HCT116 (cell line): ENCODE measurements around the gene SPATA2L.

ENCODE experiments used
- ATF3 ChIP-seq: IDR thresholded peaks from 2 replicates; pipeline ENCODE4 v1.6.1; 2012
- CTCF ChIP-seq, 3 experiments: fragments of 200-600 bp in 1 of 3; sonication (generic) in 1 of 3; IDR thresholded peaks in 2 of 3; conservative IDR thresholded peaks in 1 of 3; 2 replicates each; pipeline ENCODE4 v1.5.1; 2012 to 2017; ENCODE audit warnings: low read depth in 2 of 3, low read length in 2 of 3, antibody characterized with exemption in 1 of 3, borderline replicate concordance in 1 of 3, control low read depth in 1 of 3, mild to moderate bottlenecking in 1 of 3, mixed read lengths in 1 of 3, mixed run types in 1 of 3, moderate library complexity in 1 of 3; ENCODE audit not compliant: insufficient read depth in 1 of 3
- EGR1 ChIP-seq: IDR thresholded peaks from 2 replicates; pipeline ENCODE4 v1.6.1; 2012; ENCODE audit warnings: low read depth
- EZH2 ChIP-seq: fragments of 200-600 bp; sonication (generic); IDR thresholded peaks from 2 replicates; pipeline ENCODE4 v1.6.1; 2017; ENCODE audit warnings: antibody characterized with exemption, mixed run types
- JUND ChIP-seq: IDR thresholded peaks from 2 replicates; pipeline ENCODE4 v1.6.1; 2012
- POLR2A ChIP-seq: IDR thresholded peaks from 2 replicates; pipeline ENCODE4 v1.7.0; 2011; ENCODE audit warnings: borderline replicate concordance; ENCODE audit not compliant: insufficient read depth, insufficient read length; ENCODE audit errors: extremely low read depth
- POLR2AphosphoS5 ChIP-seq: IDR thresholded peaks from 2 replicates; pipeline ENCODE4 v1.6.1; 2011; ENCODE audit warnings: mild to moderate bottlenecking, low read depth, low read length, moderate library complexity
- RAD21 ChIP-seq: IDR thresholded peaks from 2 replicates; pipeline ENCODE4 v1.6.1; 2012; ENCODE audit warnings: low read depth, mild to moderate bottlenecking
- SRF ChIP-seq: IDR thresholded peaks from 2 replicates; pipeline ENCODE4 v1.6.1; 2012; ENCODE audit warnings: low read depth
- TCF7L2 ChIP-seq: IDR thresholded peaks from 2 replicates; pipeline ENCODE4 v1.7.0; 2011; ENCODE audit warnings: borderline replicate concordance, inconsistent platforms; ENCODE audit not compliant: insufficient read depth, insufficient read length; ENCODE audit errors: extremely low read depth
- ZFX ChIP-seq: fragments of 450-650 bp; IDR thresholded peaks from 2 replicates; pipeline ENCODE4 v1.6.1; 2017
- ZNF274 ChIP-seq: fragments of 200-500 bp; sonication (Bioruptor generic); IDR thresholded peaks from 2 replicates; pipeline ENCODE4 v1.6.1; 2014; ENCODE audit warnings: mild to moderate bottlenecking, low read depth, low read length, inconsistent platforms

GRCh38 chr16:89696670-89697128 is 4.8 kb downstream of the SPATA2L start:
- TF ChIP-seq CTCF (IDR thresholded peaks at IDR 0.05 in 2 of 3, conservative IDR thresholded peaks at IDR 0.05 in 1 of 3; ENCODE audit: borderline replicate concordance in 1 of 3, insufficient read depth in 1 of 3, low read depth in 2 of 3, low read length in 2 of 3) (no peak), EGR1 (no peak), POLR2AphosphoS5 (no peak), ATF3 (no peak), EZH2 (no peak), POLR2A (no peak), TCF7L2 (no peak), ZNF274 (no peak), RAD21 (no peak), SRF (no peak), JUND (no peak), ZFX (no peak)
